VCaP (cell line): ENCODE data around the gene APBA2.
"Not testable (repeated sequence)": the region's sequence is repeated elsewhere in the genome, so short reads cannot be mapped to it uniquely, and the experiment has no call there.

Source experiments
- H3K27ac ChIP-seq: fragments of 450-650 bp; 2 replicates; pipeline ENCODE4 v1.5.1; 2017
- TF ChIP-seq, protein P1 (sequence below): fragments of 450-650 bp; conservative IDR thresholded peaks from 2 replicates; pipeline ENCODE4 v1.5.1; 2017; ENCODE audit warnings: mild to moderate bottlenecking, moderate library complexity

The APBA2 gene

DNA sequence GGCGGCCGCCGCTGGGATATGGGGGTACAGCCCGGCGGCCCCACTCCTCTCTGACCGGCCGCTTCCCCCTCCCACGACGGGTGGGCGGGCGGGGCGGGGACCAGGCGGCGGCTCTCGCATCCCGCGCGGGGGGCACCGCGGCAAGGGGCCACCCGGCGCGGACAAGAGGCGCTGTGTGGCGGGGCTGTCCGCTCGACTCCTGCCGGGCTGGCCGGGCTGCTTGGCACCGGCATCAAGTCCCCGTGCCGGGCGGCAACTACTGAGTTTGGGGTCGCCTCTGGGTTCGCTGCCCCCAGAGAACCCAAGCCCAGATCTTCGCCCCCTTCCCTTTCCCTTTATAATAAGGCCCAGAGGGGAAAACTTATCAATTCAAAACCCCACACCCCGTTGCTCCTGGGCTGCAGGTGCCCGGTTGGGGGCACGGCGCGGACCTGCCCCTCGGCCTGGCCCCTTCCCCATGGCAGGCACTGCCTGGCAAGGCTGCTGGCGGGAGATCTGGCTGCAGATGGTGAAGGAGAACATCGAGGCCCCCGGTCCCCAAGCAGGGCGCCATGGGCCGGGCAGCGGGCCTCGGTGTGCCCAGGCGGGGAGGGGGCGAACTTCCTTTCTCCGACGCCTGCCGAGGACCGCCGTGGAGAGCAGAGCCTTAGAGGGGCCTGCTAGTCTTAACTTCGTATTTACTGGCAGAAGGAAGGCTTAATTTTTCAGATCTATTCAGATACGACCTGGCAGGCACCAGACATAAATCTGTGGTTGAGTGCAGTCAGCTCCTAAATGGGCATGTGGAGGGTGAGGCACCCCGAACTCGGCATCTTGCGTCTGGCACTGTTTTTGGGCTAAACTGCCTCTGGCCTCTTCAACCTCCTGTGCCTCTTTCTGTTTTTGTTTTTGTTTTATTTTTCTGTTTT lies 911 bp downstream of the APBA2 start:
- H3K27ac ChIP-seq, result peak overlapping the region; percentile 82; the same call in 1 of the 2 replicates
- TF ChIP-seq, protein P1, sequence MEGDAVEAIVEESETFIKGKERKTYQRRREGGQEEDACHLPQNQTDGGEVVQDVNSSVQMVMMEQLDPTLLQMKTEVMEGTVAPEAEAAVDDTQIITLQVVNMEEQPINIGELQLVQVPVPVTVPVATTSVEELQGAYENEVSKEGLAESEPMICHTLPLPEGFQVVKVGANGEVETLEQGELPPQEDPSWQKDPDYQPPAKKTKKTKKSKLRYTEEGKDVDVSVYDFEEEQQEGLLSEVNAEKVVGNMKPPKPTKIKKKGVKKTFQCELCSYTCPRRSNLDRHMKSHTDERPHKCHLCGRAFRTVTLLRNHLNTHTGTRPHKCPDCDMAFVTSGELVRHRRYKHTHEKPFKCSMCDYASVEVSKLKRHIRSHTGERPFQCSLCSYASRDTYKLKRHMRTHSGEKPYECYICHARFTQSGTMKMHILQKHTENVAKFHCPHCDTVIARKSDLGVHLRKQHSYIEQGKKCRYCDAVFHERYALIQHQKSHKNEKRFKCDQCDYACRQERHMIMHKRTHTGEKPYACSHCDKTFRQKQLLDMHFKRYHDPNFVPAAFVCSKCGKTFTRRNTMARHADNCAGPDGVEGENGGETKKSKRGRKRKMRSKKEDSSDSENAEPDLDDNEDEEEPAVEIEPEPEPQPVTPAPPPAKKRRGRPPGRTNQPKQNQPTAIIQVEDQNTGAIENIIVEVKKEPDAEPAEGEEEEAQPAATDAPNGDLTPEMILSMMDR, result no peak

DNA sequence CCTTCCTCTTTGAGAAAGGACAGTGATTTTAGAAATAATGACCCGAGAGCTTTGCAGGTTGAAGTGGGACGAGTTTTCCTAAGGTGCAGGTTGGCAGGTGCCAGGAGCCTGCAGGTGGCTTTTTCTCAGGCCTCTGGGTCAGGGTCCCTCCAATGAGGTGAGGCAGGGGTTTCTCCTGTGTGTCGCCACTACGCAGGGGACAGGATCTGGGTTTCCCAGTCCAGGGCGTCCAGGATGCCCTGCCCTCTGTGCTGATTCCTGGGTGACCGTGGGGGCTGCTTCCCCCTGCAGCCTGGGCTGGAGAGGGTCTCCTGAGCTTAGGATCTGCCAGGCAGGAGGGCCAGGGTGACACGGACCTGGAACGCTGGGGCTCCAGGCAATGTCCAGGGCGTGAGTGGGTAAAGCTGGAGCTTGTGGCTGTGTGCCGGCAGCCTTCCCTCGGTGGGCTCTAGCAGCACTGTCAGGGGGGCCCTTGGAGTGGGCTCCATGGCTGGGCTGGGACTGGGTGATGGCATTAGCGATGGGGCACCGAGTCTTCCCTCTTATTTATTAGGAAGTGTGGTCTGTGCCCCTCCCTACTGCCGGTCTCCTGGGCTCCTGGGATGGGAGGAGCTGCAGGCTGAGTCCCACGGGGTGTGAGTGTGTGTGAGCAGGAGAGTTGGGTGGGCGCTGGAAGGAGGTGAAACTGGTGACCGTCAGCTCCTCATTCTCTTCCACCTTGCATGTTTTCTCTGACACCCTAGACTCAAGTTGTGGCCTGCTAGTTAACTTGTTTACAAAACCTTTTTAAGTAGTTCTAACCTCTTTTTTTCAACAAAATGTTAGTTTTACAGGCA lies 1.8 kb downstream of the APBA2 start:
- H3K27ac ChIP-seq, result no peak overlapping the region; the same call in 1 of the 2 replicates
- TF ChIP-seq, protein P1, result no peak

DNA sequence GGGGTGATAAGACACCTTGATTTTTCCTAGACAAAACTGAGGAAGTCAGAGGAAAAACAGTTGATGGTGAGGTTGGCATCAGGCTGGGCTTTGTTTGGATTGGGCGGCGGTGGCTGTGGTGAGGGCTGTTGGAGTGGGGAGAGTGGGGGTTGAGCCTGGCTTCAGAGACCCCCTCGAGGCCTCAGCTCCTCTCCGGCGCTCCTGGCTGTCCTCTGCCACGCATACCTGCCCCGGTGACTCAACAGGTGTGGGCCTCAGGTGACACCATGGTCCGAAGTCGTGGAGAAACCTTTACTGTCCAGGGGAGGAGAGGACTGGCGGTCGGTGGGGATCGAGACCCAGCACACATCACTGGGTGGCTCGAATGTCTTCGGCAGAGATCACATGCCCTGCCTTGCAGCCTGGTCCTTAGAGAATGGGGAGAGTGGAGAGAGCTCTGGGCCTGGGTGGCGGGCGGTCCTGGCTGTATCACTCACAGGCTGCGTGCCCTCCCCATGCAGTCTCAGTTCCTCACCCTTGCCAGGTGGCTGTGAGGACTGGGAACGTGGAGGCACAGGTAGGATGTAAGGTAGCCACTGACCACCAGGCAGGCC lies 2.6 kb downstream of the APBA2 start:
- TF ChIP-seq, protein P1, result no peak
- no peak overlapping the region for H3K27ac ChIP-seq

DNA sequence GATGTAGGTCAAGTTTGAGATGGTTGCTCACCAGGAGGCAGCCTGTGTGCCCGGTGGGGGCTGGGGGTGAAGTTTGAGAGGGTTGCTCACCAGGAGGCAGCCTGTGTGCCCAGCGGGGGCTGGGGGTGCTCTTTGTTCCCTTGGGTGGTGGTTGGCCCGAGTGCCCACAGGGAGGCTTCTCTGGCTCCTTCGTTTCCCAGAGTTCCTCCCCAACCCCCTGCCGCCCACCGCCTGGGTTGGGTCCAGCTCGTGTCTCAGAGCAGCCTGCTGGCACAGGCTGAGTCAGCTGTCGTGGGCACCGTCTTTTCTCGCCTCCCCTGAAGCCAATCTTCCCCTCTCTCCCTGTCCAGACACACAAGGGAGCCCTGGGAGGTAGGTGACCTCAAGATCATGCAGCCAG lies 3.1 kb downstream of the APBA2 start:
- TF ChIP-seq, protein P1, result no peak
- H3K27ac ChIP-seq, result no peak overlapping the region

DNA sequence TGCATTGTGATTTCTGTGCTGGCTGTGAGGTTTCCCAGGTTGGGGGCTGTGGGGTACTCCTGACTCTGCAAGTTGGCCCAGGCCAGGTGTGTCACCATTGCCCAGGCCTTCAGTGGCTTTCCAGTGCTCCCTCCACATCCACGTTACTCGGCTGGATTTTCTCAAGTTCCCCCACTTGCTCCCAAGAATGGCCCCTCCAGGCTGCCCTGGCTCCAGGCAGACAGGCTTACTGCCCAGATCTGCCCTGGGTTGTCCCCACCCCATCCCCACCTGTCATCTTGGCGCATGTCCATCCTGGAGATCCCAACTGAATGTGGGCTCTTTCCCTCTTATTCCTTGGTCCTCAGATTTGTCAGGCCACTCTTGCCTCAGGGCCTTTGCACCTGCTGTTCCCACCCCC lies 3.6 kb downstream of the APBA2 start:
- TF ChIP-seq, protein P1, result no peak
- H3K27ac ChIP-seq, result no peak overlapping the region

DNA sequence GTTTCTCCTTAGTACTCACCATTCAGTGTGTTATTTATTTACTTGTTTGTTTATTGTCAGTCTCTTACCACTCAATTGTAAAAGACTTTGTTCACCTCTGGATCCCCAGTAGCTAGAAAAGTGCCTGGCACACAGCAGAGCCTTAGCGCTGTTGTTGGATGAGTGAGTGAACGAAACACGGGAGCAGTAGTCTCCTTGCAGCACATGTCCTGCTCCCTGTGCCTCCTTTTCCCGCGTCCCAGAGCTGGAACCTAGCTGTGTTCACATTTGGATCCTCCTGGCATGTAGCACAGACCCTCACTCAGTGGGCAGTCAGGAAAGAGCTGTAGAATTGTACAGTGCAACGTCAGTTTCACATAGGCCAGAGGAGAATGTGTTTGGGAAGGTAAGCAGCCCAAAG lies 4.1 kb downstream of the APBA2 start:
- not testable (repeated sequence) for H3K27ac ChIP-seq

DNA sequence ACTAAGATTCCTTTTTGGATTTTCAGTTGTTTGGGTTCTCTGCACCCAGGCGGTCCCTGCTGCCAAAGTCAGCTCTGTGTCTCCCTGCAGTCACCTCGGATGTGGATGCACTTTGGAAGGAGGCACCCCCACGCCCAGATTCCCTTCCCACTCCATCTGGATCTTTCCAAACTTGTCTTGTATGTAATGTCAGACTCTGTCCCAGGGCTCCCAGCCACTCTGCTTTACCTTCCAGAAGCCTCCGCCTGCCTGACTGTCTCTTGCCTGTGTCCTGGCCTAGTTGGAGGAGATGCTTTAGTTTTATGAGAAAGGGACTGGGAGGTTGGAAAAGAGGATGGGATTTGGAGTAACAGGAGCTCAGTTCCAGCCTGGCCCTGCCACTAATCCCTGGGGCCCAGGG lies 4.5 kb downstream of the APBA2 start:
- not testable (repeated sequence) for H3K27ac ChIP-seq

DNA sequence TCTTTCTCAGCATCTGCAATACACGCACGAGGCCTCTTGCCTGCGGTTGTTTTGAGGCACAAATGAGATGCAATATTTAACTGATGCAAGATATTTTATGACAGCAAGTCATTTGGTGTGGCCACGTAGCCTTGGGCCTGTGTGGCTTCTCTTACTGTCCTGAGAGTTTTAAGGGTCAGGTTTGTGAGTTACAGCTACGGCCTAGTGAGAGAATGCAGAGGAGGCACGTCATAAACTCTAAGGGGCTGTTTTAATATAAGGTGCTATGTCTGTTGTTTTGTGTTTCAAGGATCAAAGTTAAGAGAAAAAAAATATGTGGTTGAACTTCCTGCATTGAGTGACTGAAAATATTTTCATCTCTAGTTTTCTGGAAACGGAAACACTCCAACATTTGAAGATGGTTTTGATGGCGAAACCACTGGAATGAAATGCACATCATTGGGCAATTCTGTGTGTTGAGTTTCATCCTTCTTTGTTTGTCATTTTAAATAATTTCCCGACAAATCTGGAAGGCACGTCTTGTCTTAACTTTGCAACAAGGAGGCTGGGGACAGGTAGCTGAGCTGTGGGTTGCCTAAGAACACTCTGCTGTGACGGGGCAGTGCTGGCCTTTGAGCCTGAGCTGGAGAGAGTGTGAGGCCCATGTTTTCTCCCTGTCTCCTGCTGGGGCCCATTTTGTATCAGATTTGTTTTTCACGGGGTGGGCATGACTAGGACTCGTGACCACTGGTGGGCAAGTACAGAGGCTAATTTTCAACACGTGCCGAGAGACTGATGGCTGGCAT lies 5.1 kb downstream of the APBA2 start:
- TF ChIP-seq, protein P1, result no peak
- no peak overlapping the region for H3K27ac ChIP-seq
